GM19452 (cell line): ENCODE data around the gene TAF1B.
"Not testable (repeated sequence)": the region's sequence is repeated elsewhere in the genome, so short reads cannot be mapped to it uniquely, and the experiment has no call there.

Source experiments
- ATAC-seq: cut with Tn5 transposase; IDR thresholded peaks from one replicate; pipeline ENCODE4 v1.9.1; 2021; ENCODE audit not compliant: unreplicated experiment

Gene TAF1B

GRCh38 chr2:9830685-9831410, 12.4 kb upstream of the TAF1B start:
- ATAC-seq = no peak

GRCh38 chr2:9831670-9832069, 11.6 kb upstream of the TAF1B start:
- ATAC-seq = no peak

- no peak for ATAC-seq
Measured at GRCh38 chr2:9832586-9832985, 10.7 kb upstream of the TAF1B start.

GRCh38 chr2:9835068-9835467, 8.2 kb upstream of the TAF1B start:
- not testable (repeated sequence) for ATAC-seq

- ATAC-seq = no peak
Measured at GRCh38 chr2:9836074-9836473, 7.2 kb upstream of the TAF1B start.

- ATAC-seq = no peak
Measured at GRCh38 chr2:9836517-9836916, 6.8 kb upstream of the TAF1B start.

- ATAC-seq = no peak
Measured at GRCh38 chr2:9837451-9837850, 5.8 kb upstream of the TAF1B start.

GRCh38 chr2:9838391-9838790, 4.9 kb upstream of the TAF1B start:
- ATAC-seq = no peak

GRCh38 chr2:9842487-9843228, 616 bp upstream of the TAF1B start:
- no peak for ATAC-seq

GRCh38 chr2:9844036-9844483, 786 bp downstream of the TAF1B start:
- ATAC-seq = no peak

- no peak for ATAC-seq
Measured at GRCh38 chr2:9844576-9844975, 1.3 kb downstream of the TAF1B start.

- no peak for ATAC-seq
Measured at GRCh38 chr2:9846554-9846953, 3.3 kb downstream of the TAF1B start.

- no peak for ATAC-seq
Measured at GRCh38 chr2:9847140-9847539, 3.9 kb downstream of the TAF1B start.

GRCh38 chr2:9852881-9853280, 9.6 kb downstream of the TAF1B start:
- ATAC-seq = no peak

- no peak for ATAC-seq
Measured at GRCh38 chr2:9857814-9858729, 14.8 kb downstream of the TAF1B start.

GRCh38 chr2:9858730-9859068, 15.4 kb downstream of the TAF1B start:
- ATAC-seq = no peak

GRCh38 chr2:9860922-9861580, 17.8 kb downstream of the TAF1B start:
- not testable (repeated sequence) for ATAC-seq

- no peak for ATAC-seq
Measured at GRCh38 chr2:9867881-9868280, 24.6 kb downstream of the TAF1B start.

- no peak for ATAC-seq
Measured at GRCh38 chr2:9873337-9873736, 30.1 kb downstream of the TAF1B start.

- no peak for ATAC-seq
Measured at GRCh38 chr2:9877026-9877425, 33.8 kb downstream of the TAF1B start.

- ATAC-seq = no peak
Measured at GRCh38 chr2:9877726-9878125, 34.5 kb downstream of the TAF1B start.
